VCaP (cell line): Measurements from ENCODE around the gene SYNPR.

ENCODE experiments used
- H3K27ac ChIP-seq: fragments of 450-650 bp; 2 replicates; pipeline ENCODE4 v1.5.1; 2017
- TF ChIP-seq, protein P1 (sequence below): fragments of 450-650 bp; conservative IDR thresholded peaks from 2 replicates; pipeline ENCODE4 v1.5.1; 2017; ENCODE audit warnings: mild to moderate bottlenecking, moderate library complexity

The SYNPR gene

DNA sequence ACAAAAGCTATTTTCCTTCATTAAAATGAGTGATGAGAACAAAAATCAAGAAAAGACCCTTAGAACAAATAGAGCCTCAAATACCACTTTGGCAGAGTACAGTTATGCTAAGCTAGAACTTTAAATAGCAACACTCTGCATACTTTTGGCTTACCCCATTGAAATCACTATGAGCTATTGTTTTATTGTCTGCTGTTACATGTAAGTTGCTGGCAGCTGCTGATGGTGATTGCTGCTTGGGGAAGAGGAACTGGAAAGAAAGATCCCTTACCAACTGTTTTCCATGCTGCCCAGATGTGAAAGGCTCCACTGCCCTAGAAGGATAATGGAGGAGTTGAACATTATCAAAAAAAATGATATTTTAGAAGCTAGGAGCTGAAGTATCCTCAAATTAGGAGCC lies 135.4 kb downstream of the SYNPR start:
- TF ChIP-seq, protein P1, sequence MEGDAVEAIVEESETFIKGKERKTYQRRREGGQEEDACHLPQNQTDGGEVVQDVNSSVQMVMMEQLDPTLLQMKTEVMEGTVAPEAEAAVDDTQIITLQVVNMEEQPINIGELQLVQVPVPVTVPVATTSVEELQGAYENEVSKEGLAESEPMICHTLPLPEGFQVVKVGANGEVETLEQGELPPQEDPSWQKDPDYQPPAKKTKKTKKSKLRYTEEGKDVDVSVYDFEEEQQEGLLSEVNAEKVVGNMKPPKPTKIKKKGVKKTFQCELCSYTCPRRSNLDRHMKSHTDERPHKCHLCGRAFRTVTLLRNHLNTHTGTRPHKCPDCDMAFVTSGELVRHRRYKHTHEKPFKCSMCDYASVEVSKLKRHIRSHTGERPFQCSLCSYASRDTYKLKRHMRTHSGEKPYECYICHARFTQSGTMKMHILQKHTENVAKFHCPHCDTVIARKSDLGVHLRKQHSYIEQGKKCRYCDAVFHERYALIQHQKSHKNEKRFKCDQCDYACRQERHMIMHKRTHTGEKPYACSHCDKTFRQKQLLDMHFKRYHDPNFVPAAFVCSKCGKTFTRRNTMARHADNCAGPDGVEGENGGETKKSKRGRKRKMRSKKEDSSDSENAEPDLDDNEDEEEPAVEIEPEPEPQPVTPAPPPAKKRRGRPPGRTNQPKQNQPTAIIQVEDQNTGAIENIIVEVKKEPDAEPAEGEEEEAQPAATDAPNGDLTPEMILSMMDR: no peak

DNA sequence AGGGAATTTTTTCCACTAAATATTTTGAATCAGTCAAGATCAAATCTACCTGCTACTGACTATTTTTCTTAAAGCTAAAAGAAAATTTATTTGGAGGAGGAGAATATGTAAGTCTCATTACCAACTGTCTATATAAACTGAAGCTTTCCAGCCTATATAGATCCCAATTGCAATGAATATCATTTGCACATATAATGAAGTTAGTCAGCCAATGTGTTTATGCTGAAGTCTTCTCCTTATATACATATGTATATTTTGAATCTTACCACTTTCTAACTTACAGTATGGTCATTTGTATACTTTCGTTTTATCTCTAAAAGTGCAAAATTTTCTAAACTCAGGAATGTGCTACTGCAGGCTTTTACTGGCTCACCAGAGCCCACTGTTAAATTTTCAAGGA lies 136.5 kb downstream of the SYNPR start:
- TF ChIP-seq, protein P1: no peak

More for the DNA sequence above, 135.4 kb downstream of the SYNPR start:
- H3K27ac ChIP-seq: no peak overlapping the region

DNA sequence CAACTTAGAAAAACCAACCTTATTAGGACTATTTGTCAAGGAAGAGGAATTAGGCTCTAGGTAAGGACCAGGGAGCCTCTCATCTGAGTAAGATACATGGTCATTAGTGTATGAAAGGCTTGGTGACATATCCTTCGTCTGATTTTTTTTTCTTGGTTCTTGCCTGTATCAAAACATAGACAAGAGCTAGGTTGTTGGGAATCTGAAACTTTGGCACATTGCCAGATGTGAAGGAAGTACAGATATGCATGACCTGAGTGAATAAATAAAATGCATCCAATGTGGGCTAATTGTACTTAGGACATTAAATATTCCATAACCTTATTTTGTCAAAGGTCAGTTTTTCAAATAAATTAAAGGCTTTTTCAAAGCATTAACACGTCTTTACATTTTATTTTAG lies 151.8 kb downstream of the SYNPR start:
- TF ChIP-seq, protein P1: no peak
- H3K27ac ChIP-seq: peak overlapping the region; percentile 10; the same call in 1 of the 2 replicates

More for the DNA sequence above, 136.5 kb downstream of the SYNPR start:
- no peak overlapping the region for H3K27ac ChIP-seq

DNA sequence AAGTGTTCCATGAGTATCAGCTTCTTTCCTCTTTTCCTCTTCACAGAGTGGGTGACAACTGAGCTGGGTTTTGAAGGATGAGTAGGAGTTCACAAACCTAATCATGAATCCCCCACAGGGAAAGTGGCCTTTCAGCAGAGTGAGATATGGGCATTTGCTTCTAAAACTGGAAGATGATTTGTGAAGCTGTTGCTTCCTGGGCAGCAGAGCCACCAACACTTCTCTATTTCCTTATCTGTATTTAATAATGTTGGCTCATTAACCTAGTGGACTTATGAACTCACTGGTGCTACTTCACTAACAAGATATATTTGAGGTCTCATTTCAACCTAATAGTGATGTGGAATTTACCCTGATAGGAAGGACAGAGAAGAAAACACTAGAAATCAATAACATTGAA lies 152.8 kb downstream of the SYNPR start:
- TF ChIP-seq, protein P1: no peak
- H3K27ac ChIP-seq: no peak overlapping the region

DNA sequence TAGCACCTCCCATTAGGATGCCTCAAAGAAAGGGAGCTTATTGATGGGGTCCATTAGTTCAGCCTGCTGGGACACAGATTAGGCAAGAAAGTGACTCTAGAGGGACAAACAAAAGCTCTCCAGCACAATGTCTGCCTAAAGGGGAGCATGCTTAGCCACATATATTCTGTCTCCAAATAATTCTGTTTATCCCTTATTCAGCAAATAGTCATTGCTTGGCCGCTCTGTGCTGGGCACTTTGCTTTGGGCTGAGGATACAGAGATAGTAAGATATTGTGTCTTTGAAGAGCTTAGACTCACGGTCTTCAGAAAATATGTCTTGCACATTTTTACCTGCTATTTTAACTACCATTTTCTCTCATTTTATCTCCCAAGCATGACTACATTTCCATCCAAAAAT lies 159.8 kb downstream of the SYNPR start:
- H3K27ac ChIP-seq: no peak overlapping the region
- TF ChIP-seq, protein P1: no peak

DNA sequence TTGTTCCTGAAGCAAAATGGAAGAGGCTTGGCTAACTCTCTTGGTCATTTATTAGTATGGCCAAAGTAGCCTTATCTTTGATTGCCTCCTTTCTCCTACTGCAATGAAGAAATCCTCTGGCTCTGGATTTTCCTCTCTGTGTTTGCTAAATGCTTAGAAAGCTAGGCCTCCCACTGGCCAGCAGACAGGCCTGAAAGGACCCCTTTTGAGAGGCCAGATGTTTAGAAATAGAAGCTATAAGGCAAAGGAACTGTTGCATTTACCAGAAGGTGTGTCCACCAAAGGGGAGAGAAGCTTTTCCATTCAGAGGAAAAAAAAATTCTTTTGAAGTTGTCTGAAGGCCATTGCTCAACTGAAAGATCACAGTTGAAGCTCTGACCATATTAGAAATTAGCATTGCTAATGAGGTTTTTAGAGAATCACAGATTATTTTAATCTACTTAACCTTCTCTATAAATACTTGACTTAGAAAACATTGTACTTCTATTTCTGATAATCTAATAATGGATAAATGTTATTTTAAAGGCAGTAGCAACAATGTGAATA lies 160.8 kb downstream of the SYNPR start:
- TF ChIP-seq, protein P1: no peak
- H3K27ac ChIP-seq: no peak overlapping the region

DNA sequence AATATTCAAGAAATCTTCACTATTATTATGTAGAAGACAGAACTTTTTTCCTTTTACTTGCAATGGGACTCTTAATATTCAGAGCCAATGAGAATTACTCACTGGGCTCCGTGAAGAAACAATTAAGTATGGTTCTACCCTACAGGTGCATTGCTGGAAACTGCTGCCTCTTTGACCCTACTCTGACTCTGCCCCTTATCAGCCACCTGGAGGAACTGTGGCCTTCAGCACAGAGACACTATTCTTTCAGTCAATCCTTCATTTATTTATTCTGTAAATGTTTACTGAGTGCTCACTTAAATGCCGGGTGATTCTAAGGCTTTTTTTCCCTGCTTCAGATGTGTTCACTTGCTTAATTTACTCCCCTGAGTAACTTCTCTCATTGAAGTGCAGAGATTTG lies 163.2 kb downstream of the SYNPR start:
- TF ChIP-seq, protein P1: no peak
- H3K27ac ChIP-seq: no peak overlapping the region

DNA sequence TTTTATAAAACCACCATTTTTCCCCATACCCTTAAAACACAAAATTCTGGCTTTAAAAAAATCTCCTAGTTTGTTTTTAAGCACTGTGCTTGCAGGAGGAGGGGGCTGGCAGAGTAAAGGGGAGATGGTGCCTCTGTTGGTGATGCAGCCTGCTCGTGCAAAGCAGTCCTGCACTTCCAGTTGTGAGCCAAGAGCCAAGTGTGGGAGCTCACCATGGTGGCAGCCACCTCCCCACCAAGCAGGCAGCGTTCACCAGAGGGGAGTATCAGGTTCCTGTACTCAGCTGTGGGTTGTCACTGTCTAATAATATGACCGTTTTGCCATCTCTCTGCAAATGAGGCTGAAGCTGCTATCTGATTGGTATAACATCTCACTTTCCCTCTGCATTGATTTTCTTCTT lies 164.8 kb downstream of the SYNPR start:
- TF ChIP-seq, protein P1: no peak
- H3K27ac ChIP-seq: no peak overlapping the region
